Measurements from ENCODE around the gene GSC2.
A peak's percentile ranks its signal among the peaks of the same experiment; 100 is the strongest.

Gene GSC2

GRCh38 chr22:19122143-19122751 lies 27.8 kb downstream of the GSC2 start, which contains the start of gene DGCR2:
DGCR2 (minus strand) TSS chr22:19122412; CDS start chr22:19122206, 206 bp downstream.
- H3K4me3 ChIP-seq (replicated peaks in 1 of 2; ENCODE audit: low read depth in 2 of 2, low read length in 2 of 2): peak within 1 kb of the TSS; percentile 89 to 96
- no peak for TF ChIP-seq CTCF (IDR thresholded peaks at IDR 0.05; ENCODE audit: low read depth, low read length)
- peak; percentile 96 to 97 for DNase-seq (ENCODE audit: low read depth in 2 of 2)

- TF ChIP-seq CTCF (IDR thresholded peaks at IDR 0.05; ENCODE audit: low read depth, low read length): no peak
- DNase-seq (ENCODE audit: low read depth in 2 of 2): peak; percentile 31 to 50
- peak overlapping the region; percentile 89 to 96 for H3K4me3 ChIP-seq (replicated peaks in 1 of 2; ENCODE audit: low read depth in 2 of 2, low read length in 2 of 2)
Observed at GRCh38 chr22:19121631-19122142, 28.4 kb downstream of the GSC2 start.

- TF ChIP-seq CTCF (IDR thresholded peaks at IDR 0.05; ENCODE audit: low read depth, low read length): no peak
- peak; percentile 21 to 57 for DNase-seq (ENCODE audit: low read depth in 2 of 2)
- H3K4me3 ChIP-seq (replicated peaks in 1 of 2; ENCODE audit: low read depth in 2 of 2, low read length in 2 of 2): peak overlapping the region; percentile 89 to 96
Observed at GRCh38 chr22:19120829-19121630, 29.1 kb downstream of the GSC2 start.

GRCh38 chr22:19119949-19120348 lies 30.1 kb downstream of the GSC2 start:
- no peak for TF ChIP-seq CTCF (IDR thresholded peaks at IDR 0.05; ENCODE audit: low read depth, low read length)
- no peak for DNase-seq (ENCODE audit: low read depth in 2 of 2)
- no peak overlapping the region for H3K4me3 ChIP-seq (replicated peaks in 1 of 2; ENCODE audit: low read depth in 2 of 2, low read length in 2 of 2)

GRCh38 chr22:19118329-19118880 lies 31.7 kb downstream of the GSC2 start:
- TF ChIP-seq CTCF (IDR thresholded peaks at IDR 0.05; ENCODE audit: low read depth, low read length): no peak
- no peak for DNase-seq (ENCODE audit: low read depth in 2 of 2)
- H3K4me3 ChIP-seq (replicated peaks in 1 of 2; ENCODE audit: low read depth in 2 of 2, low read length in 2 of 2): no peak overlapping the region

- no peak for TF ChIP-seq CTCF (IDR thresholded peaks at IDR 0.05; ENCODE audit: low read depth, low read length)
- no peak overlapping the region for H3K4me3 ChIP-seq (replicated peaks in 1 of 2; ENCODE audit: low read depth in 2 of 2, low read length in 2 of 2)
- DNase-seq (ENCODE audit: low read depth in 2 of 2): no peak
Observed at GRCh38 chr22:19117111-19117512, 33.0 kb downstream of the GSC2 start.
